HK-2 (cell line): Measurements from ENCODE around the gene C4orf50.
A peak's percentile ranks its signal among the peaks of the same experiment; 100 is the strongest.

ENCODE experiments used
- DNase-seq: peaks from one replicate; pipeline ENCODE4 v3.0.0-alpha.2; 2018; ENCODE audit not compliant: unreplicated experiment

The C4orf50 gene

DNA sequence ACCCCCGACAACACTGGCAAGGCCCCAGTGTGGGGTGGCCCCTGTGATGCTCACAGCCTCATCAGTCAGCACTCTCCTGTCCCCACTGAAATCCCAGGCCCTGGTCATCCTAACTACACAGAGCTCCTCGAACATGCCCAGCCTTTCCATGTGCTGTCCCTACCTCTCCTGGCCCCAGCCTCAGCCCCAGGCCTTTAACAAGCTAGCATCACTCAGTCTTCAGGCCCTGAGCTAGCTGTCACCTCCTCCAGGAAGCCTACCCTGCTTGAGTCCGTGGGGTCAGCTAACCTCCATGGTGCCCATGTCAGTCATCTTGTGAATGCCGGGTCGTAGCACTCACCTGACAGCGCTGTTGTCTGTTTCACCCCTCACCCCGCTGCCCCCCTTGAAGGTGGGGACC lies 25.6 kb upstream of the C4orf50 start:
- no peak for DNase-seq

DNA sequence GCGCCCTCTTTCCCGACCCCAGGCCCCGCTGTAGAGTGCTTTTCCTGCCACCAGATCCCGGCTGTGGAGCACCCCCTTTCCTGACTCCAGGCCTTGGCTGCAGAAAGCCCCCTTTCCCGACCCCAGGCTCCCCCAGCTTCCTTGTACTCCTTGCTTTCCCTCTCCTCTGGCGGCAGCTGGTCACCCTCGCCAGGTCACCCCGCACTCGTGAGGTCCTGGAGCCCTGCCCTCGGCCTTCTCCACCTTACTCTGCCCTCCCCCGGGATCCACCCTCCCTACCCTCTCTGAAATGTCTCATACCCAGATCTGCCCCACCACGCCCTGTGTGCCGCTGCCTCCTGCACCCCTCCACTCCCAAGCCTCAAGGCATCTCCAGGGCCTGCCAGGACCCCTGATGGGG lies 25.0 kb upstream of the C4orf50 start:
- no peak for DNase-seq

DNA sequence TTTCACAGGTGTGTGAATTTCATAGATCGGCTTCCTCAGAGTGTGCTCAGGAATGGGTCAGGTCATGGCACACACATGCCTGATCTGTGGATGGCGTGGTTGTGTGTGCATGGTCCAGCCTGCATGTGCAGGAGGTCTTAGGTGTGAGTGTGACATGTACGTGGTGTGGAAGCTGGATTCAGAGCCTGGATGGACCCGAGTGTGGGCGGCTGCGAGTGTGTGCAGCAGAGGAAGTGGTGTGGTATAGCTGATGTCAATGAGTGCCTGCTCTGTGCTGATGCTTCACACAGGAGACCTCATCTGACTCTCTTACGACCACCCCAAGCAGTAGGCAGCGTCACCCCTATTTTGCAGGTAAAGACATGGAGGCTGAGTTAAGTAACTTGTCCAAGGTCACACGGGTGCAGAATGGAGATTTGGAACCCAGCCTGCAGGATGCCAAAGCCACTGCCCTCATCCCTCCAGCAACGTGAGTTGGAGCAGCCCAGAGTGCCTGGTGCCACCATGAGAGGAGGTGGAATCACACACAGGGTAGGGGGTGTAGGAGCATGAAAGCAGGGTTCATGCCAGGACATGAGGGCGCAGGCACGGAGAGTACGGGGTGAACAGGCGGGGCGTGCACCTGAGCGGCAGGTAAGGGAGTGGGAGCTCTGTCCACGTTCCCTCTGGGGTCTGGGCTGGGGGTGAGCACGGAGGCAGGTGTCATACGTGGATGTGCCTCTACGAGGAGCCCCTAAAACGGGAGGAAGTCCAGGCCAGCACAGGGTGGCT lies 24.2 kb upstream of the C4orf50 start:
- DNase-seq, result no peak

DNA sequence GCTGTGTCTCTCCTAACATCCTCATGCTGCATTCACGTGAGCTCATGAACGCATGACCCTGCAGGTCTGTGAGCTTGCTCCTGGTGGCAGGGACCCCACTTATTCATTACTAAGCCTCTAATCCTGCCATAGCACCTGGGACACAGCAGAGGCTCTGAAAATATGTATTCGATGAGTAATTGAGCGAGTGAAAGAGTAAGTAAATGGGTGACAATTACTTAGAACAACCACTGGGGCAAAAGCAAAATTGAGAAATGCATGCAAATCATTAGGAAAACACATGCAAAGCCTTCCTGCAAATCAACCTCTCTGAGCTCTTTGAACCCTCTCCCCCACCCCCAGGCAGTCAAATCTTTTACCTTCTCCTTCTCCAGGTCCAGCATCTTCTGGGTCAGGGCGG lies 23.6 kb upstream of the C4orf50 start:
- DNase-seq, result no peak

DNA sequence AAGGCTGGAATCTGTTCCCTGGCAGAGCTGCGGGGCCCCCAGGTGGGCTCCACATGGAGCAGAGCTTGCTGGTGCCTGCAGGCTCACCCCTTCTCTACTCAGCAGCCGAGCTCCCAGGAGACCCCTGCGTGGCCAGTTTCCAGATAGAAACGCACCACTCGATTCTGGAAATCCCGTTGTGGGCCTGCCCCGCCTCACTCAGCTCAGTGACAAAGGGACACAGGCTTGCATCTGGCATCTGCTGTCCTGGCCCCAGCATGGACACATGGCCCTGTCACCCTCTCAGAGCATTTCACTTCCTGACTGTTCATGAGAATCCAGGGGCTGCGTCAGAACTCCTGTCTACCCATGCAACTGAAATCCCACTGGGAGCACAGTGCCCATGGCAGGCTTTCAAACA lies 20.5 kb upstream of the C4orf50 start:
- no peak for DNase-seq

DNA sequence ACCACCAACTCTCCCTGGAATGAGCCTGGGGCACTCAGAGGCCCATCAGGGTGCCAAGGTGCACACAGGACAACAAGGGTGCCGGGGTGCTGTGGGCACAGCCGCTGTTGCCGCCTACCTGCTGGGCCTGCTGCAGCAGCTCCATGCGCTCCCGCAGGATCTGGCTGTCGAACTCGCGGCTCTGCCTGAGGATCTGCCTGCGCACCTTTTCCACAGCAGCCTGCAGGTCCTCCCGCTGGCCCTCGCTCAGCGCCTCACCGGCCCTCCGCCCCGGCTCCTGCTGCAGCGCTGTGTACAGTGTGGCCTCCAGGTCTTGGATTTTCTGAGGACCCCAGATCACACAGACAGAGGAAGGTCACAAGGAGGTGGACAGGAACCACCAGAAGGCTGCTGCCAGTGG lies 17.6 kb upstream of the C4orf50 start:
- no peak for DNase-seq

DNA sequence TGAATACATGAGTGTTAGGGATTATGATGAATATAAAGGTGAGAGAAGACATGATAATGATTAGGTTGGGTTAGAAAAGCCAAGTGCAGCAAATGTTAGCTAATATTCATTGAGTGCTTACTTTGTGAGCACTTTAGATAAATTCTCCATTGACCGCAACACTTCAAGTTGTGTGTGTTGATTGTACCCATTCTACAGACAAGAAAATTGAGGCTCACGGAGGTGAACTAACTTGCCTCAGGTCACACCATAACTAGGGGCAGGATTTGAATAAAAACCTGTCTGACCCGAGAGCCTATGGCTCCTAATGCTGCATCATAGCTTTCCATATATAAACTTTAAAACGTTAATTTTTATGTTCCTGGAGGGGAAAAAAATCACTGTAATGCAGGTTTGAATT lies 15.2 kb upstream of the C4orf50 start:
- DNase-seq, result no peak

DNA sequence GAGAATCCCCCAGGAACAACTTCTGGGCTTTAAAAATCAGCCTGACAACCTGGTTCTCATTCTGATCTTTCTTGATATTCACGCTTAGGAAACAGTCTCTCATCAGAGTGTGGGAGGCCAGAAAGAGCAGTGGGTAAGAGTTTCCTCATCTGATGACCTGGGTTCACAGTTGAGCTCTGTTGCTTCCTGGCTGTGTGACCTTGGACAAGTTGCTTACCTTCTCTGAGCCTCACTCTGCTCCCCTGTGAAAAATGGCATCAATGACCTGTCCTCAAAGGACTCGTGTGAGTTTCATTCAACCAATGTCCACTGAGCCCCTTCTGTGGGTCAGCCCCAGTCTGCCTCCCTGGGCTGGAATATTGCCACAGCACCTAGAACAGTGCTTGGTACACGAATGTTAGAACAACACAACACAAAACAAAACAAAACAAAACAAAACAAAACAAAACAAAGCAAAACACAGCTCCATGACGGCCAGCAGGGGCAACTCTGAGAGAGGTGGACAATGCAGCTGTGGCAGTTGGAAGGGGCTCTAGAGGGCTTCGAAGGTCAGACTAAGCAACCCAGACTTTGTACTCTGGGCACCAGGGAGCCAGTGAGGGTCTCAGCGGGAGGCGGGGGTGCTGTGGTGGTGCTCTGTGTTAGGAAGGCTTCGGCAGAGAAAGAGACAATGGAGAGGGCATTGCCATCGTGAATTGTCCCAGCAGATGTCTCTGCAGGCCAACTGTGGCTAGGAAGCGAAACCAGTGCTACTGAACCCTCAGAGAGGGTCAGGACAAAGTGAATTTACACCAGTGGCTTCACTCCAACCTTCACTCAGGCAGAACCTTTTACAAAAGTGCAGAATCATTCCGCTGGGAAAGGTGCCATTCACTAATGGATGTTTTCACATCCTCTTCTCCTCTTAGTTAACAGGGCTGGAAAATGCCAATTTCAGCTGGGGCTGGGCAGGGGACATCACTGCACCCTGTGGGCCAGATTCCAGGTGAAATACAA lies 14.3 kb upstream of the C4orf50 start:
- no peak for DNase-seq

DNA sequence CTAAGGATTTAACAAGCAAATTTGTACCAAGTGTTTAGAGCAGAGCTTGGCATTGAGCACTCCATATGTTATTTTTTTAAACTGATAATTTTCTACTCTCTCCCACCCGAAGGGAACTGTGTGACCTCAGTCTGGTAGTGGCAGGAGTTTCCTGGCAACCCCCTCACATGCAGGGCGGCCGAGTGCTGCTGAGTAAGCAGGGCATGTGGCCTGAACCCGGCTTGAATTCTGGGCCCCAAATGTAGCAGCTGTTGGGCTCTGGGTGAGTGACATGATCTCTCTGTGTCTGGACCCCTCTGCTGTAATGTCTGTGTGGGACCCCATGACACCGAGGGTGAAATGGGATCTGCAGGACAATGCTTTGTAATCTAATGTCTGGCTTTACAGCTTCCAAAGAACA lies 13.6 kb upstream of the C4orf50 start:
- DNase-seq, result no peak

DNA sequence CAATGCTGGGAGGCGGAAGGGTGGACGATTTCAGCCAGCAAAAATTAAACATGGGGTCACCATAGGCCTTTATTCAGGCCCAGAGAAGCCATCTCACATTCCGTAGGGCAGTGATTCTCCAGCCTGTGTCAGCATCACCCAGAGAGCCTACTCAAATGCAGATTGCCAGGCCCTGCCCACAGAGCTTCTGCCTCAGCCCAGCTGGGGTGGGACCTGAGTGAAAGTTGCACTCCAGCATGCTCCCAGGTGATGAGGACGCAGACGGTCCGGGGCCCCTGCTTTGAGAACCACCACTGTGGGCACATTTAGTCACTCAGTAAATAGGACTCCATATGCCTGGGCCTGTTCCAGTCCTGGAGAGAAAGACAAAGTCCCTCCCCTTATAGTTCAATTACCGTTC lies 12.4 kb upstream of the C4orf50 start:
- no peak for DNase-seq

DNA sequence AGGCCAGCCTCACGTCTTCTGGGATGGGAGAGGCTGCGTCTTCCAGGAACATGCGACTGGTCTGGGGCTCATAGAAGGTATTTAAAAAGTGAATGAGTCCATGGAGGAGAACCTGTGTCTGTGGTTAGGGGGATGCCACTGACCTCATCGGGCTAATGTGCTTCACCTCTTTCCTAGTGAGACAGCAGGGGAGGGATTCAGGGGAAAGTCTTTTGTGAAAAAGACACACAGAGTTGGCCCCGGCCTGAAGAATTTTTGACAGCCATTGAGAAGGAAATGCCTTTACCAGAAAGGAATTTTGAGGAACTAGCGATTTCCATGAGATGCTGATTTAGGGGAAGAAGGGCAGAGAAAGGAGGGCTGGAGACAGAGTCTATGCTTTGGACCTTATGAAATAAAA lies 11.0 kb upstream of the C4orf50 start:
- no peak for DNase-seq

DNA sequence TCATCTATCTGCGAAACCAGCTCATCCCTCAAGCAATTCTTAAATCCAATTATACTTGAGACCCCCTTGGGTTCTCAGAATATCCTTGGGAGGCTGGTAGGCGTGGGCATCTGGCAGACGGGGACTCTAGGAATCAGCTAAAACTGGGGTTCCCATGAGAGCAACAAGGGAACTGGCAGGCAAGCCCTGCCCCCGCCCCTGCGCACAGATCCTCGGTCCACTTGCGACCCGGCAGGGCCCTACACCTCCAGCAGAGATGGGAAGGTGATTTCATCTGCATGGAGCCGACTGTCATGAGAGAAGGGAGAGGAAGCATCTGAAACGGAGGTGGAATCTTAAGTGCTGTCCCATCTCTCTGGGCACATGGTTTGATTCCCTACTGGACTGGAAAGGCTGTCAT lies 9.9 kb upstream of the C4orf50 start:
- DNase-seq, result no peak

DNA sequence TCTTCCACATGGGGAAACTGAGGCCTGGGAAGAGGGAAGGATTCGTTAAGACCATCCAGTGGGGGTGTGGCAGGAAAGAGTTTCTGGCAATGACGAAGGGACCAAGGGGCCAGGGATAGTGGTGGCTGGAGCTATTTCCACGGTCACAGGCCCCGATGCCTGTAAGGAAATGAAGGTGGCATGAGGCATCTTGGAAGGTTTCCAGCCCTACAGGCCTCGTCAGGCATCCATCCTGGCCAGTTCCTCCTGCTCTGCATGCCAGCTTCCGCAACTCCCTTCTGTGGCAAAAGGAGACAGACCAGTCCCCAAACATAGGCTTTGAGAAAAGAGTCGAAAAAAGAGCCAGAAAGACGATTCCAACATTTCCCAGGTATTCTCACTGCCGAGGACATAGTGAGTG lies 9.2 kb upstream of the C4orf50 start:
- no peak for DNase-seq

DNA sequence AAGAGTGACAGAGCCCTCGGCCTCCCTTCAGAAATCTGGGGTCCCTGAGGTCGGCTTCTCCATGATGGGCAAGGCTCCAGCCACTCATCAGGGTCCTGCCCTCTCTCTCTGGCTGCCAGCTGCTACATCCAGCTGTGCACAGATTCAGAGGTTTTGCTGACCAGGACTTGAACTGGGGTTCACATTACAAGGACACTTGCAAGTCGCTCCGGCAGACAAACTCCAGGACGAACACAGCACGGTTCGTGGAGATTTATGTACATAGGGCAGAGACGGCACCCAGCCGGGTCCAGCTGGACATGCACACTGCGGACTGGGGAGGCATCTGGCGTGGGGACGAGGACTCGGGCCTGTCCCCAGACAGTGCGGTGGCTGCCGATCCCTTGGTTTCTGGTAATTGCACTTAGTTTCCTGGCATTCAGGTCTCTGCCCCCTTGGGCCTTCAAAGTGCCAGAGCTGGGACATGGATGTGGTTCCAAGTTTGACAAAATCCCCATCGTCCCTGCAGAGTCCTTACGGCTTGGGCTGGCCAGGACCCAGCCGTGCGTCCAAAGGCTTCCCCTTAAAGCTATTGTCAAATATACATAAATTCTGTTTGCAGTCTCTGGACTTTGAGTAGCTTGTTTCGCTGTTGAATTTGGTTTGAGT lies 6.2 kb upstream of the C4orf50 start:
- DNase-seq, result no peak

DNA sequence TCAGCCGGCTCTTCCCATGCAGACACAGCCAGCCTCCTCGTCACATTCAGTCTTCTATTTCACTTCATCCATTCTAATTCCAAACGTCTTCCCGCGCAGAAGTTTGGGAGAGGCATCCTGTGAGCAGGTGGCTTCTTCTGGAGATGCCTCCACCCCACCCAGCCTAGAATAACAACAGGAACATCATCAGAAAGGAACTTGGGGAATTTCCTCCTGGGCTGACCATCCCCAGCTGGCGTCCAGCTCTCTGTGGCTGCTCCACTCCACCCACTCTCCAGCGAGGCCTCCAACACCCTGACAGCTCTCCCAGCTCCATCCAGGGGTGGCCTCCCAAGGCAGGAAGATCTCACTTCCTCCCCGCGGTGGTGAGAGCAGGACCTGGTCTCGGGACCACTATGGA lies 5.5 kb upstream of the C4orf50 start:
- no peak for DNase-seq

DNA sequence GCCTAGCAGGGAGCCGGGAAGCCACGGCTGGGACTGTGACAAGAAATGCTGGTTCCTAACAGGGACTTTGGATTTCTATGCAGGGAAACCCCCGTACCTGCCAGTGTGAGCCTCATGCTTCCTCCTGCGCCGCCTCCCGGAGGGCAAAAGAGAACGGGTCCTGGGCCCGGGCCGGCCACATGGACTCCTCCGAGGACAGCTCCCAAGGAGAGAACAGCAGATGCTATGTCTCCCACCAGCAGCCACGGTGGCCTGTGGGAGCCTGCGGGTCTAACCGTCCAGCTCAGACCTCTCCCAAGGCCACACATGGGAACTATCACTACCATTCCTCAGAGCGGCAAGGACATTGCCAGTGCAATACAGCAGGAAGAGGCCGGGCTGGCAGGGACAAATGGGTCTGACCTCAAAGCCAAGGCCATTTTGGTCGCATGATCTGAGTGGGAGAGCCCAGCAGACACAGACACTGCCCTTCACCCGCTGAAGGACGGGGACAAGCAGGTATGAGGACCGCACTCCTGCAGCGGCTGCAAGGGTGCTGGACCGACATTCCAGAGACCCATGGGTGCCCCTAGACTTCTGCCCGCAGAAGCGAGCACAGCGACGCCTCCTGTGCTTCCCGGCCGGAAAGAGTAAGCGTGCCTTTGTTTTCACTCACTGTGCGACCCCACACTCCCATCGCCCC lies 4.5 kb upstream of the C4orf50 start:
- DNase-seq, result no peak

DNA sequence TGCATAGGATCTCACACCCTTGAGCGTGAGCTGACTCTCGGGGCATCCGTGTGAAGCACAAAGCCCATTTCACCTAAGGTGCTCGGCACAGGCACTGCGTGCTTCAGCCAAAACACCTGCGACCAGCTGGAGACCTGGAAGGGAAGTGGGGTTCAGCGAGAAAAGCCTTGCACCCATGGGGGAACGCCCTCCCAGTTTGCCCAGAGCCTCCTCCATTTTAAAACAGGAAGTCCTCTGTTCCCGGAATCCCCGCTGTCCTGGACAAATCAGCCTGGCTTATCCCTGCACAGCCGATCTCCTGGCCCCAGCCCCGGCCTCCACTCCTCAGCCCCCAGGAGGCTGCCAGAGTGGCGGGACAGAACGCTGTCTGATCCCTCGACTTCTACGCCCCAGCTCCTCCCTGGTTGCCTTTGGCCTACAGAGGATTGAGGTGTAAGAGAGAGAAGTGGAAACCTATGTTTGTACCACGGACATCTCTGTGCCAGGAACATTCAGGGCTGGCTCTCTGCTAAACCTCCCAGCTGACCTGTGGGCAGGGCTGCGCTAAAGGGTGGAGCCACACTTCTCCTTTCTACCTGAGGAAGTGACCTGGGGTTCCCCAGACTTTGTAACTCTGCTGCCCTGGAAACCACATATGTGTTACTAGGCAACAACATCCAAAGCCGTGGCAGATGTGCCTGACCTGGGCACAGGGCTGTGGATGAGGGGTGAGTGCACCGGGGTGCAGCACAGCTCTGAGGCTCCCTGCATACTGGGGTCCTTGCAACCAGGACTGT lies 3.8 kb upstream of the C4orf50 start:
- no peak for DNase-seq

DNA sequence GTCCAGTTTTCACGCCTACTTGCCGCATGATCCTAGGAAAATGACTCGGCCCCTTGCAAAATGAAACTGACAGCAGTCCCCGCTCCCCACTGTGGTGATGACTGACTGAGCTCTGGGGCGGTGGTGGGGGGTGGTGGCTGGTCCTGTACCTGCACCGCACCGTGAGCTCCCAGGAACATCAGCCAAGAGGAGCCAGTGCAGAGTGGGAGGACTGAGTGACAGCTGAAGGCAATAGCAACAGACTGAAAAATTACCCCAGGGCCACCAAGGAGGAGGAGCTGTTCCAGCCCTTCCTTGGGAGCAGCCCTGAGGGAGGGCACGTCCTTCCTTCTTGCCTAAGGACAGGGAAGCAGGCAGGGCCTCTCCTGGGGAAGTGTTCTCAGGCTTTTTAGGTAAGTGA lies 2.4 kb upstream of the C4orf50 start:
- no peak for DNase-seq

DNA sequence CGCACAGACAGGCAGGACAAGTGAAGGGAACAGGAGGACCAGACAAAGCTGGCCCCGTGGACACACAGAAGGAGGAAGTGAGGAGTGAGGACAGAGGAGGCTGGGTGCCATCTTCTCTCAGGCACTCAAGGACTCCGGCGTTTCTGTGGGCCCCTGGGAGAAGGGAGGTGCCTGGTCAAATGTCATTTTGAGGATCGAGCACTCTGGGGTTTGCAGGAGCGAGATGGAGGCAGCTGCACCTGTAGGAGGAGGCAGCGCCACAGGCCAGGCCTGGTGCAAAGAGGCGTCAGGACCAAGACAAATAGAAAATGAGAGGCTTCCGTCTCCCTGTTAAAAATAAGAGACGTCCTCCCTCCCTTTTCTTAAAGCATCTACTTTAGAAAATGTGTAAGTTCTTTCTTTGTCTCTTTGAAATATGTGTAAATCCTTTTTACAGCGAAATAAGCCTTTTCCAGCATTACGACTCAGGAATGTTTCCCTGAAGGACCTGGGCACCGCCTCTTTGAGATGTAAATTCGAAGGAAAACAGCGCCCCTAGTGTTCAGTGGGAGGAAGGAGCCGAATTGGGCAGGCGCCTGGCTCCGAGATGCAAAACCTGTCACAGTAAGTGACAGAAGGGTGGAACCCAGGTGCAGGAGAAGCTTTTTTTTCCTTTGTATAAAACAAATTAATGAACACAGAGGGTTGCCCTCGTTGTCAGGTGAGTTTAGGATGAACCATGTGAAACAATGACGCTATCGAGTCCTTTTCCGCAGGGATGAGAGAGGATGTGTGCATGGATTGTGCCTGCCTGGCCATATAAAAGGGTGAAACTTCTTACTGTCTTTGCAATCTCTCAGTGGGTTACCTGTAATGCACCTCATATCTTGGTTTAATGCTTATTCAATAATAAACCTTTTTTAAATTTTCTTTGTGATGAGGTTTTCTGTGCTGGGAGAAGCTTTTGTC lies 1.4 kb upstream of the C4orf50 start:
- peak; percentile 40 for DNase-seq

DNA sequence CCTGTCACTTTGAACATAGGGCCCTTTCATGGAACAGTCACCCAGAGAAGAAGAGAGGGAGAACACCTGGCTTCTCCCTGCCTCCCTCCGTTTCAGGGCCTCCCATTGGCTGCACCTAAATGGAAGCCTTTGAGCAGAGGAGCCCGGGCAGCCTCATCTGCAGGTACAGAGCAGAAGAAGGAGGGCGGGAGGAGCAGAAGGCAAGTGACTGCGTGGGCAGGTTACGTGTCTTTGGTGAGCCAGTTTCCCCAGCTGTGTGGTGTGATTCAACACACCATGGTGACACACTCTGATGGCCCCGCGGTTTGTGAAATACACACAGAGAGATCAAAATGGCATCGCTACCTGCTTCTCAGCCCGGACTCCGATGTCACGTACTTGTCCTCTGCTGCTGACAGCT lies 431 bp downstream of the C4orf50 start:
- DNase-seq, result no peak
